Stimulated activated CD4-positive, alpha-beta T cell treated with anti-CD3 and anti-CD28 coated beads, Interleukin-1b, Interleukin-23, amount 100 ng/mL, for 1 hour (primary cell): ENCODE results near the gene MYOD1.
A peak's percentile ranks its signal among the peaks of the same experiment; 100 is the strongest.

Source experiments
- DNase-seq, 2 donors: peaks; one replicate each; pipeline ENCODE4 v3.0.0-alpha.2; 2020; ENCODE audit warnings: low read depth in 2 of 2

The MYOD1 gene

GRCh38 chr11:17702876-17703275 lies 16.5 kb upstream of the MYOD1 start:
- DNase-seq: no peak

DNA sequence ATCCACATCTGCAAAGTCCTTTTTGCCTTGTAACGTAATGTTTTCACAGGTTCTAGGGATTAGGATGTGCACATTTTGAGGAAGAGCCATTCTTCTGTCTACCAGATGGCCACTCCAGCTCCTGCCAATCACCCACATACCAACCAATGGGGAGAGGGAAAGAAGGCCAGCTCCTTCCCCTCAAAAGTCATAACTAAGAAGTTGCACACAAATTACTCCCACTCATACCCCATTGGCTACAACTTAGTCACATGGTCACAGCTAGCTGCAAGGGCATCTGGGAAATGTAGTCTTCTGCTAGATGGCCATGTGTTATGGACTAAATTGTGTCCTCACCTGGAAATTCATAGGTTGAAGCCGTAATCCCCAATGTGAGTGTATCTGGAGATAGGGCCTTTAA lies 15.4 kb upstream of the MYOD1 start:
- no peak for DNase-seq

GRCh38 chr11:17707830-17708229 lies 11.5 kb upstream of the MYOD1 start:
- DNase-seq: no peak

- DNase-seq: no peak
Measured at GRCh38 chr11:17711836-17712235, 7.5 kb upstream of the MYOD1 start.

DNA sequence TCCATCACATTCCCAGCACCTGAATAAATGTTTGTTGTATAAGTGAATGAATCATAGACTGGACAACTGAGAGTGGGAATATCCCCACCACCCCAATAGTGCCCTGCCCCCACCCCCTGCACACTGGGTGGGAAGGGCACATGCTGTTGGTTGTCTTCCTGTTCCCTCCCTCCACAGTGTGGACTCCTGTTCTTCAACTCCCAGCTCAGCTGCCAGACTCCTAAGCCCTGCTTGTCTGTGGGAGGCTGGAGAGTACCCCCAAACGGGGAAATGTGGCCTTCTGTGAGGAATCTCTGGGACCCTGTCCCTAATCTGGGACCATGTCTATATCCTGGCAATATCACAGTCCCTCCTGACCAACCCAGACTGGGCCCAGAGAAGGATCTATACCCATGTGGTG lies 5.5 kb upstream of the MYOD1 start:
- DNase-seq: no peak

- DNase-seq: no peak
Measured at GRCh38 chr11:17714356-17714854, 5.0 kb upstream of the MYOD1 start.

GRCh38 chr11:17714870-17715269 lies 4.5 kb upstream of the MYOD1 start:
- DNase-seq: no peak

- DNase-seq: no peak
Measured at GRCh38 chr11:17716807-17717206, 2.6 kb upstream of the MYOD1 start.

GRCh38 chr11:17718015-17718414 lies 1.4 kb upstream of the MYOD1 start:
- DNase-seq: no peak

- DNase-seq: no peak
Measured at GRCh38 chr11:17718510-17718962, 835 bp upstream of the MYOD1 start.

DNA sequence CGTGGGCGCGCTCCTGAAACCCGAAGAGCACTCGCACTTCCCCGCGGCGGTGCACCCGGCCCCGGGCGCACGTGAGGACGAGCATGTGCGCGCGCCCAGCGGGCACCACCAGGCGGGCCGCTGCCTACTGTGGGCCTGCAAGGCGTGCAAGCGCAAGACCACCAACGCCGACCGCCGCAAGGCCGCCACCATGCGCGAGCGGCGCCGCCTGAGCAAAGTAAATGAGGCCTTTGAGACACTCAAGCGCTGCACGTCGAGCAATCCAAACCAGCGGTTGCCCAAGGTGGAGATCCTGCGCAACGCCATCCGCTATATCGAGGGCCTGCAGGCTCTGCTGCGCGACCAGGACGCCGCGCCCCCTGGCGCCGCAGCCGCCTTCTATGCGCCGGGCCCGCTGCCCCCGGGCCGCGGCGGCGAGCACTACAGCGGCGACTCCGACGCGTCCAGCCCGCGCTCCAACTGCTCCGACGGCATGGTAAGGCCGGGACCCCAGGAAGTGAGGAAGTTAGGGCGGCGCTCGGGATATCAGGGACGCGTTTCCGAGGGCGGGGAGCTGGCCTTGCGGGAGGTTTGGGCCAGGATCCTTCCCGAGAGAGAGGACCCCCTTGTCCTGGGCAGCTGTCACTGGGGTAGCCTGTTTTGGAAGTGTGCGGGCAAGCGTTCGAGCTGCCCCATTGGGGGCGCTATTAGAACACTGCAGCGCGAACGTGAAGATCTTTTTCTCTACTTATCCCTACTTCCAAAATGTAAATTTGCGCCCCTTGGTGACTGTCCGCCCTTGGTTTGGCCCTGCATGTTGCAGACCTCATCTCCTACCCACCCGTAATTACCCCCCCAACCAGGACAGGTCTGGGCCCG lies 796 bp downstream of the MYOD1 start:
- no peak for DNase-seq

GRCh38 chr11:17720796-17721171 lies 1.4 kb downstream of the MYOD1 start:
- no peak for DNase-seq

GRCh38 chr11:17721242-17721999 lies 2.0 kb downstream of the MYOD1 start:
- no peak for DNase-seq

DNA sequence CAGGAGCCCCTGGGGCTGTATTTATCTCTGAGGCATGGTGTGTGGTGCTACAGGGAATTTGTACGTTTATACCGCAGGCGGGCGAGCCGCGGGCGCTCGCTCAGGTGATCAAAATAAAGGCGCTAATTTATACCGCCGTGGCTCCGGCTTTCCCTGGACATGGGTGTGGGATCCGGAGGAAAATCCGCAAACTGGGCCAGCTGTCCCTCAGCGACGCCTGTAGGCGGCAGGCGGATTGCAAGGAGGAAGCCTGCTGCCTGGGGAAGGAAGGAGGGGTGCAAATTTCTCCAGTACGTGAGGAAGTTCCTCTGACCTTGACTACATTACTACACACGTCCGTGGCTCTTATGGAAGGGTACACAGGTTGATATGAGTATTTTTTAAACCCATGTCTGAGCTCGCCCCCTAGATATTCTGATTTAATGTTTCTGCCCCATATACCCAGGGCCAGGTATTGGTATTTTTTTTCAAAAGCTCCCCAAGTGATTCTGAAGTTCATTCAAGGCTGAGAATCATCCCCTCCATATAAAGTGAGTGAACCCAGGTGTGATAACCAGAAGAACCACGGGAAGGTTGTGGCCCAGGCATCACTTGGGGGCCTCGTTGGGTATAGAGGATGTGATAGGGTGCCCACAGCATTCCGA lies 2.8 kb downstream of the MYOD1 start:
- DNase-seq: no peak

GRCh38 chr11:17724020-17724908 lies 4.9 kb downstream of the MYOD1 start:
- DNase-seq: no peak

DNA sequence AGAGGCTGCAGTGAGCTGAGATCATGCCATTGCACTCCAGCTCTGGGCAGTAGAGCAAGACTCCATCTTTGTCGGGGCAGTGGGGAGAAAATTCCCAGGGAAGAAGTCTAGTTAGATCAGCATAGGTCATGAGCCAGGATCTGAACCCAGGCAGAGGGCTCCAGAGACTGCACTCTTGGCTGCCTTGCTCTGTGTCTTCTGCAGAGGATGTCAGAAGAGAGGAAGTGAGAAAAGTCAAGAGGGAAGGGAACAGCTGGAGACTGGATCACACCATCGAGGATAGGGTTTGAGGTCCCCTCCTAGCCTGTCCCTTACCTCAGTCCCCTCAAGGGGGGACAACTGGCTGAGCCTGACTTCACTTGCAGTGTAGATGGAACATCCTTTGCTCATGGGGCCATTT lies 5.8 kb downstream of the MYOD1 start:
- DNase-seq: no peak

- no peak for DNase-seq
Measured at GRCh38 chr11:17730137-17730536, 10.8 kb downstream of the MYOD1 start.

DNA sequence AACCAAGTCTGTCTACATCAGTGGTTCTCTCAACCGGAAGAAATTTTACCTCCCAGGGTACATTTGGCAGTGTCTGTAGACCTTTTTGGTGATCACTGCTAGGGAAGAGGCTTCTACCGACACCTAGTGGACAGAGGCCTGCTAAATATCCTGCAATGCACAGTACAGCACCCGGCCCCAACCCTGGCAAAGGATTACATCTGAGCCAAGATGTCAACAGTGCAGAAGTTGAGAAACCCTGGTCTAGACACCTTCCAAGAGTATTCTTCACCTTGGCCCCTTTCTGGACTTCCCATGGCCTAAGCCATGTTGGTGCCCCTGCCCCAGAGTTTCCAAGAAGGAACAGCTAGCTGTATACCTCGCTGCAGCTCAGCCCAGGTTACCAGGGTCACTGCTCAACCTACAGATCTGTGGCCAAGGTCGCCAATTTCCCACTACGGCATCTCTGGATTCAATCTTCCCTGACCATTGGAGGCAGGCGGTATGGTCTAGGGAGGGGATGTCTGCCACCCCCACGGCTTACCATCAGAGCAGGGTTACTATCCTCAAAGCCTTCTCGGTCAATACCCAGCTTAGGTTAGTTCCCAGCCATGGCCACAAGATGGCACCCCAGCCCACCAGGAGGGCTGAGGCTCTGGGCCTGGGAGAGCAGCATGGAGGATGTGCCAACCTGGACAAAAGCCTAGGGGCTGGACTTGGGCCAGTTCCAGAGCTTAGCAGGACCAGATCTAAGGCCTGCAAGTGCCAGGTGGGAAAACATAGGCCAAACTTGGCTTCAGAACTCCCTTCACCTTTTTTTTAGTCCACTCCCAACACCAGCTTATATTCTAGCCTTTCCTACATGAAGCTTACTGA lies 11.5 kb downstream of the MYOD1 start:
- peak in 1 of 2 donors; percentile 41 for DNase-seq

DNA sequence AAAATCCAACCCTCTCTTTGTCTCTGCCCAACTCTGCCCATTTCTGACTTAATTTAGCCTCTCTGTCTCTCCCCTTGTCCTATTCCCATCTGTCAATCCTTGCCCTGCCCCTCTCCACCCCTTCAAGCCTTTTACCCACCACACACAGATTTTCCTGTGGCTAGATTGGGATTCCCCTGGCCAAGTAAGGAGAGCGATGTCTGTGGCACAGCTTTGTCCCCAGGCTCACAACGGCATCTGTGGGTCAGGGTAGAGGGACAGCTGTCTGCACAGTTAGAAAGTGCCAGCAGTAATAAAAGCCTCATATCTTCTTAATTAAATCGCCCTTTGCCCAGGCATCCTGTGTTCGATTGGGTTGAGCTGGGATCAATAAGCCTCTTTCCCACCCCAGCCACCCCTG lies 13.9 kb downstream of the MYOD1 start:
- no peak for DNase-seq

- DNase-seq: no peak
Measured at GRCh38 chr11:17734418-17734911, 15.1 kb downstream of the MYOD1 start, which contains the start of gene KCNC1. Gene KCNC1, plus strand, starts transcription at chr11:17734781. Its CDS starts 1,222 bp downstream, at chr11:17736003.
